HG02588 (cell line): ENCODE results near the gene RTP3.
"Not testable (repeated sequence)": the region's sequence is repeated elsewhere in the genome, so short reads cannot be mapped to it uniquely, and the experiment has no call there.

Experiments
- ATAC-seq: cut with Tn5 transposase; IDR thresholded peaks from one replicate; pipeline ENCODE4 v1.9.1; 2021; ENCODE audit warnings: mild to moderate bottlenecking, moderate library complexity; ENCODE audit not compliant: unreplicated experiment

The RTP3 gene

DNA sequence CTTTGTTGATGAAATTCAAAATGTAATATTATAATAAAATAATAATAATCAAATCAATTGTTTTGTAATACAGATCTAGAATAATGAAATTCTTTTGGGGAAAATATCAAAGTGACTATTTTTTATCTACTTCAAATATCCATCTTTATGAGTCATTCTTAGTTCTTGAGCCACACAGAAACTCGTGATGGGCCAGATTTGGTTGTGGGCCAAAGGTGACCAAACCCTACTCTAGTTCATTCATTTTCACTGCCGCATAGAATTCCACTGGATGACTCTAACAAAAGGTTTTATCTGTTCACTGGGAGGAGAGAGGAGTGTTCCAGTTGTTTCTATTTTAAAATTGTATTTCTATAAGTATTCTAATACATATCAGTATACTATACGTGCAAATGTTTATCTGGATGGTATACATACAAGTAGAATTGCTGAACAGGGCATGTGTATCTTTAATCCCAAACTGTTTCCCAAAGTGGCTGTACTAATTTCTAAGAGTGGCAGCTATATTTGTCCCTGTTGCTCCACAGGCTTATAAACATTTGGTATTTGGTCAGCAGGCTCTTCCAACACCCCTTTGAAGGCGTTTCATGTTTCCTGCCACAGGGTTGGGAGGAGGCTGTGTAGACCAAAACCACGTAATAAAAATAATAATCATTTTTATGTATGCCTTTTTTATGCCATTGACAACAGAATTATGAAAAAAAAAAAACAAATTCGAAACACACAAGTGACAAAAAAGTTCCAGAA is 7.3 kb upstream of the RTP3 start:
- ATAC-seq: no peak

DNA sequence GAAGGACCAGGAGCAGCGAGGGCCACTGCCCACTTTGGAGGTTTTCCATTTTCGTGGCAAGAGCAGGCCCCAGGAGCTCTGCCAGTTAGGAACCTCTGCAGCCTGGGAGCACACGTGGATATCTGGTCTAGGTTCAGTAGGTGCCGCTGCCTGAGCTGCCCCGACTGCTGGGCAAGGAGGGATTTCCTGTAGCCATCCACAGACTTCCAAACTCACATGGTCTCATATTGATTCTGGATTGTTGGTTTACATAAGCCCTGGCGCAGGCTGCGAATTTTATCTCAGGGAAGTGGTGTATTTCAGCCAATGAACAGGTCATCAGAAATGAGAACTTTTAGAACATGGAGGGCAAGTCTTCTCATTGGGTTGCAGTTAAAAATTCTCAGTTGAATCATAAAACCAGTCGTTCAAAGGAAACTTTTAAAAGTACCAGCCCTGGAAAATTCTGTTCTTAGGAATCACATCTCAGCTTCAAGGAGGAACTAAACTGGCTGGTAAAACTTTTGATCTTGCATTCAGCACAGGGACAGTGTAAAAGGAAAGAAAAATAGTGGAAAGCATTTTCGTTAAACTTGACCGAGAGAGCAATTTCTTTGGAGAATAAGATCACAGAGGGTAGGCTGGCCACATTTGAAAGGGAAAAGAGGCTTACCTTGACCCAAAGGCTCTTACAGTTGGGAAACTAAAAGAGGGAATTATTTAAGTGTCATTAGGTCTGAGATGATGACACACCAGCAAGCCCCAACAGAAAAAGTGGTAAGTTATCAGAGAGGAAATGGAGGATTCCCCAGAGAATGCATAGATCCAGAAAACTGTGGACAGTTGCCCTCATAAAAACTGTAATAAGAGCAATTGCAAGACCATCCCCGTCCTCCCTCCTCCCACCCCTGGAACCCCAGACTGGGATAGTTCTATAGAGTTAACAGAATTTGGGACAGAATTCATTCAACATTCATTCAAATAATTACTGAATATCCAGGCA is 6.4 kb upstream of the RTP3 start:
- ATAC-seq: no peak

DNA sequence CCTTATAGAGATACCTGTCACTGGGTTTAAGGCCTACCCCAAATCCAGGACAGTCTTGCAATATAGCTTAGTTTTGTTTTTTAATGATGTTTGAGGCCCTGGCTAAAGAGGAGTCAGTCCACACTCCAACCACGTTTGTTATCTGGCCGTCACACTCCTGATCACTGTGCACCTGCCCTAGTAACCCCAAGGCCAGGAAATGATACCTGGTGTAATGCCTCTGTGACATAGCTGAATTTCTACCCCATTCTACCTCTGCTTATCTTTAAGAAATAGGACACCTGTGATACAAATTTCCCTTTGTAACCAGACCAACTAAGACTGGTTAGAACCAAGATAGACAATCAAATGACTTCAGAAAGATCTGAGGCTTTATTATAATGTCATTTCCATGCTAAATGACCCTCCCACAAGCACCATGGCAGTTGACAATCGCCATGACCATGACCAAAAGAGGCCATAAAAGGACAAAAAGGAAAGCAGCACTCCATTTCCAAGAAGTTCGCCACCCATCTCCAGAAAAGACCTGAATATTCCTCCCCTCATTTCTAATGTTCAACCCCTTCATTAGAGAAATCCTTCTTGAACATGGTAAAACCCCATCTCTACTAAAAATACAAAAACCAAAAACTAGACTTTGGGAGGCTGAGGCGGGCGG is 4.8 kb upstream of the RTP3 start:
- no peak for ATAC-seq

DNA sequence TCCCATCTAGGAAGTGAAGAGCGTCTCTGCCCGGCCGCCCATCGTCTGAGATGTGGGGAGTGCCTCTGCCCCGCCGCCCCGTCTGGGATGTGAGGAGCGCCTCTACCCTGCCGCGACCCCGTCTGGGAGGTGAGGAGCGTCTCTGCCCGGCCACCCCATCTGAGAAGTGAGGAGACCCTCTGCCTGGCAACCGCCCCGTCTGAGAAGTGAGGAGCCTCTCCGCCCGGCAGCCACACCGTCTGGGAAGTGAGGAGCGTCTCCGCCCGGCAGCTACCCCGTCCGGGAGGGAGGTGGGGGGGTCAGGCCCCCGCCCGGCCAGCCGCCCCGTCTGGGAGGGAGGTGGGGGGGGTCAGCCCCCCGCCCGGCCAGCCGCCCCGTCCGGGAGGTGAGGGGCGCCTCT is 3.3 kb upstream of the RTP3 start:
- ATAC-seq: not testable (repeated sequence)

DNA sequence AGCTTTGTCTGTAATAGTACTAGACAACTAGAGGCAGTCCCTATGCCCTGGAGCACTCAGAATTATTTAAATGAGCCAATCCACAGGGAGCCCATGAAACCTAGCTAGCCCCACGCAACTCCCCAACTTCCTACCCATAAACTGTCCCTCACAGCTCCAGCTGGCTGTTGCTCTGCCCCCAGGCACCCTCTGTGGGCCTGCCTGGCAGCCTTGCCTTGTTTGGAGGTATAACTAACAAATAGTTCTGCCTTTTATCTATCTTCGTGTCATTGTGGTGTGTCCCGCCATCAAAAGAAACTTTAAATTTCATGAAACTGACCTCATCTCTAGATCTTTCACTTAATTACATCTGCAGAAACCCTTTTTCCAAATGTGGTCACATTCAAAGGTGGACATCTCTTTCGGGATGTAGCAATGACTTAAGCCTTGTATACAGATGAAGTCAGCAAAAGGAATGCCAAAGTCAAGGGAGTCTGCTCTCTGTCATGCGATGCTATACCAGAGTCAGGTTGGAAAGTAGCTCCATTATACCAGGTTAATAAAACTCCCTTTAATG is 1.8 kb upstream of the RTP3 start:
- no peak for ATAC-seq

DNA sequence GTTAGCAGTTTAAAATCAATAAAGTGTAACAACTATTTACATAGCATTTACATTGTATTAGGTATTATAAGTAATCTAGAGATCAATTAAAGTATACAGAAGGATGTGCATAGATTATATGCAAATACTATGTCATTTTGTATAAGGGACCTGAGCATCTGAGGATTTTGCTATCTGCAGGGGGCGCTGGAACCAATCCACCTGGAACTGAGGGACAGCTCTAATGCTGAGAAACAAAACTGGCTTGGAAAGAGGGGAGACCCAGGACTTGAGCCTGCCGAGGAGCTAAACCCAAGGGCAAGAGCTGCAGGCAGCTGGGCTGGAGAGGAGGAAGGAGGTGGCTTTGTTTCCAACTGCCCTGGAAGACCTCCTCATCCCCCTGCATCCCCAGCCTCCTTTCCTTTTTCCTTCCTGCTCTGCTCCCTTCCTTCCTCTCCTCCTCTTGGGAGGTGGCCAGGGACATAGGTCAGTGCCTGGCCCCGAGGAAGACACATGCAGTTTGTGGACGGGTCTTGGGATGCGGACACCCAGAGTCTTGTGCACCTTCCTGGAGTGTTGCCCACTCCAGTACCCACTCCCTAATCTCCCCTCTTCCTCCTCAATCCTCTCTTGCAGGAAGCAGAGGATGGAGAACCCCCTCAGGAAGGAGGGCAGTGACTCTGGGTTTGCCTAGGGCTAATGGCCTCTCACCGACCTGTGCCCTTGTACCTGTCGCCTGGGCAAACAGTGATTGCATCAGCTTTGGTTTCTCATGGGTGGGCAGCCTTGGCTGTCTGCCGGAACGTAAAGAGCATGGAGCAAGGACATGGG is 825 bp upstream of the RTP3 start:
- ATAC-seq: no peak

DNA sequence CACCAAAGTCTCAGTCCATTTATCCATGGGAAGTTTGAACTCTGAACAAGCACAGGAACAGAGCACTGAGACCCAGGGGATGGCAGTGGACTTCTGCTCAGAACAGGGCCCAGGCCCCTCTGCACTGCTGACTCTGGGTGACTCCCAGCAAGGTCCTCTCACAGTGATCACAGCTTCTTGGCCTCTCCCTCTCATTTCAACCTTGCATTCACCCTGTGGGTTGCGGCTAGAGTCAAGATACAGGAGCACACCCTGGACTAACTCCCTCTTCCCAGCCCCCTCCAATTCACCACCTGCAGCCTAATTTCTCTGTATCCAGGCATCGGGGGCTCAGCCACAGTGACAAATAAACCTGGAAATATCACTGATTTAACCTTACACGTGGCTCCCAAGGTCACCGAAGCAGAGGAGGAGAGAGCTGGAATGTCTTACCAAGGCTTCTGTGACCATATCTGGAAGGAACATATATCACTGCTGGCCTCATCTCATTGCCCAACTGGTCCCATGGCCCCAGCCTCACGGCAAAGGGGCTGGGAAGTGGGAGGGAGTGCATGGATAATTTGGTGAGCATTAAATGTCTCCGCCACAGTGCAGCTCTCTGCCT is 1.2 kb downstream of the RTP3 start:
- no peak for ATAC-seq

DNA sequence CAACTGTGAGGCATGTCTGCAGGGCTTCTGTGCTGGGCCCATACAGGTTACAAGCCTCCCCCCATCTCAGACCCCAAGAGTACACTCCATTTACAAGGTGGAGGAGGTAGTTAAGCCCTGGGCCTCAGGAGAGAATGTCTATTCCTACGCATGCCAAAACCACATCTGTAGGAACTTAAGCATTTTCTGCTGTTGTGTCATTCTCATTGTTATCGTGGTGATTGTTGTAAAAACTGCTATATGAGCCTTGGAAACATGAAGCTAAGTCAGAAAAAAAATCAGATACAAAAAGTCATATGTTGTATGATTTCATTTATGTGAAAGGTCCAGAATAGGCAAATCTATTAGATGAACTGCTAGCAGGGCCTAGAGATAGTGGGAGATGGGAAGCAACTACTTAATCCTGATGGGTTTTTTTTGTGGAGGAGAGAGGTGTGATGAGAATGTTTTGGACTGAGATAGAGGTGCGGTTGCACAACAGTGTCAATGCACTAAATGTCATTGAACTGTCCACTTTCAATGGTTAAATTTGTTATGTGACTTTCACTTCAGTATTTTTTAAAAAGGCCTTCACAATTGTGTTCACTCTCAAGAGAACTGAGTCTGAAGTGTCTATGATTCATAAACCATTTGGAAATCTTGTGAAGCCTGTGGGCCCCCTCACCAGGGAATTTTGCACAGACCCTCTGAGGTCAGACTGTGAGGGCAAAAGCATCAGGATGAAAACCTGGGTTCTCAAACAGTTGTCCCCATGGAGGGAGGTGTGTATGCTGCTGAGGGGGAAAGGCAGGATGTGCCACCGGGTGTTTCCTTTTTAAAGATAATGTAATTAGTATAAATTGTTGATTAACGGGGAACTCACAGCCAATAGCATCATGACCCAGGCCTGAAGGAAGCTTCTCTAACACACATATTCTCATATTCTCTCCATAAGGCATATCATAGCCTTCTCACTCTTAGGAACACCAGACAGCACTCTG is 3.2 kb downstream of the RTP3 start:
- no peak for ATAC-seq

DNA sequence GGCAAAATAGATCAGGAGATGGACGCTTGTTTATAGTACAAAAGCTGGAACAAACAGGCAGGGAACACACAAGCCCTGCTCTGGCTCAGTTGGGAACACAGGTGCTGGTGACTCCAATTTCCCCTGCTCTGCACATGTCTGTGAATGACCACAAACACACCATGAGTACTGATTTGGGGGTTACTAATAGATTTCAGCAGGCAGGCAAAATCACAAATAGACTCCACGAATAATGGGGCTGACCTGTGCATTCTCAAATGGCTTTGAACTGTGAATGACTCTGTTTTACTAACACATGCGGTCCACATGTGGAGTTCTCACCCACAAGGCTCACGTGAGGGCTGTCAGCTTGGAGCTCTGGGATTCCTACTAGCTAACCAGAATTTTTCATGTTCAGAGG is 3.9 kb downstream of the RTP3 start:
- no peak for ATAC-seq

DNA sequence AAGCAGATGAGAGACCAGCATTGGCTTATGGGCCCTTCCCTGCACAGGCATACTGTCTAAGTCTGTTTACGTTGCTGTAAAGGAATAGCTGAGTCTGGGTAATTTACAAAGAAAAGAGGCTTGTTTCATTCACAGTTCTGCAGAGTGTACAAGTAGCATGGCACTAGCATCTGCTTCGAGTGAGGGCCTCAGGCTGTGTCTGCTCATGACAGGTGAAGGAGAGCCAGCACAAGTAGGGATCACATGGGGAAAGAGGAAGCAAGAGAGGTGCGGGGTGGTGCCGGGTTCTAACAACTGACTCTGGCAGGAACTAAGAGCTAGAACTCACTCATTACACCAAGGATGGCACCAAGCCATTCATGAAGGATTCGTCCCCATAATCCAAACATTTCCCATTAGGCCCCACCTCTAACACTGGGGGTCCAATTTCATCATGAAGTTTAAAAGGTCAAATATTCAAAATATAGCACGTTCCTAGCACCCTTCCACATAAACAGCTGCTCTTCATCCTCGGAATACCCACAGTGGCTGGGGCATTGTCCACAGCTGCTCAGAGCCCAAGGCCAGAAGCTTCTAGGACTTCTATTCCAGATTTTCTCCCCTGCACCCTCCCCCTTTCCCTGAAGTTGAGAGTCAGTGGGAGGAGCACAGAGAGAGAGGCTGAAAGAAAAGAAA is 5.6 kb downstream of the RTP3 start:
- ATAC-seq: no peak

DNA sequence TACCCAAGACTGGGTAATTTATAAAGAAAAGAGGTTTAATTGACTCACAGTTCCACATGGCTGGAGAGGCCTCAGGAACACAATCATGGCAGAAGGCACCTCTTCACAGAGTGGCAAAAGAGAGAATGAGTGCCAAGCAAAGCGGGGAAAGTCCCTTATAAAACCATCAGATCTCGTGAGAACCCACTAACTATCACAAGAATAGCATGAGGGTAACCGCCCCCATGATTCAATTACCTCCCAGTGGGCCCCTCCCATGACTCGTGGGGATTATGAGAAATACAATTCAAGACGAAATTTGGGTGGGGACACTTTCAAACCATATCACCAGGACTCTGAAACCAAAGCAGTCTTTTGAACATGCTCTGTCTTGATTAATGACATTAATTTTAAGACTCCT is 7.0 kb downstream of the RTP3 start:
- no peak for ATAC-seq

DNA sequence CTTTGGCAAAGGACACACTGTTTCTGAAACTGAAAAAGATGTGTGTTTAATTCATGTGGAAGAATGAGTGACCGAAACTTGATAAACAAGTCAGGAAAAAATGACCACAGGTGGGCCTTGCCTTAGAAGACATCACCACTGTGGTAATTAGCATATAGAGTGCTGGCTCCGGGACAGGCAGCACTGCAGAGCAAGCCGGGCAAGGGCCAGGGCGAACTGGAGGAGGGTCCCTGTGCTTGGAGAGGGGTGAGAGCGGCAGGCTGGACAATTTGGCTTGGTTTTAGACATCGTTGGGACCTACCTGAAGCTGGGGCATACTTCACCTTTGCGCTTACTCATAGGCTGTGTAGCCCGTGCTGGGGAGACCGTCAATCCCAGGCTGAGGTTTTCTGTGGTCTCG is 8.2 kb downstream of the RTP3 start:
- no peak for ATAC-seq

DNA sequence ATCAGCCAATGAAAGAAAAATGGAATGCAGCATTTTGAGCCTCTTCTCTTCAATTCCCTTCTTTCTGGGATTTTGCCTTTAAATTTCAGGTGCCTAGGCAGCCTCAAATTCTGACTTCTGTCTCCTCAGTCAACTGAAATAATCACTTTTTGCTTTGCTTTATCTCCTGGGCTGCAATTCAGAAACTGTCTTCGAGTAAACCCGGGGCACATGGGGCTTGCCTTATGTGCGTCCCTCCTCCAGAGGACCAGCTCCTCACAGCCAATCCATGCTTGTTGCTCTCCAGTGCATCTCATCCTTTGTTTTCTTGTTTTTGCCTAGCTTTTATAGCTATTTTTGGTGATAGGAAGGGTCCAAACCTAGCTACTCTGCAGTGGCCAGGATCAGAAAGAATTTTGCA is 8.8 kb downstream of the RTP3 start:
- ATAC-seq: no peak

DNA sequence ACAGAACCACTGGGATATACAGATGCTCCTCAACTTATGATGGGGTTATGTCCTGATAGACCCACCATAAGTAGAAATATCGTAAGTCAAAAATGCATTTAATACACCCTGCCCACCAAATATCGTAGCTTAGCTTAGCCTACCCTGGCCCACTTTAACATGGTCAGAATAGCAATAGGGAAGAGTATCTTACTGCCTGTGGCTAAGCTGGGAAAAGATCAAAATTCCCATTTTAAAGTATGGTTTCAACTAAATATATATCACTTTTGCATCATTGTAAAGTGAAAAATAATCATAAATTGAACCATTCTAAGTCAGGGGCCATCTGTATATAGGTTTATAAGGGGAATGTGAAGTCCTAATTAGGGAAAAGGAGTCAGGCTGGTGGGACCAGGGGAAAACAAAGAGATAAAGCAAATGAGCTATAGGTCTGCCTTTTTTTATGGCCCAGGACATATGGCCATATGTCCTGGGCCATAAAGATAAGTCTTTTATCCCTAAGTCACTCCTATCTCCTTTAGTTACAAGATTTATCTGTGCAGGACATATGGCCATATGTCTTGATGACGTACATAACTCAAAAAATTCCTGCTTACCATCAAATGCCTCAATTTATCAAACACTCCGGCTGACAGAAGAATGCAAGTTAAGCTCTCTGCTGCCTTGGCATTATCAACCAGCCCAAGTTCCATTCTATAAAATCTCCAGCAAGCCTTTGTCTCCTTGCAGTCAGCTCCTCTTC is 11.2 kb downstream of the RTP3 start:
- ATAC-seq: no peak

DNA sequence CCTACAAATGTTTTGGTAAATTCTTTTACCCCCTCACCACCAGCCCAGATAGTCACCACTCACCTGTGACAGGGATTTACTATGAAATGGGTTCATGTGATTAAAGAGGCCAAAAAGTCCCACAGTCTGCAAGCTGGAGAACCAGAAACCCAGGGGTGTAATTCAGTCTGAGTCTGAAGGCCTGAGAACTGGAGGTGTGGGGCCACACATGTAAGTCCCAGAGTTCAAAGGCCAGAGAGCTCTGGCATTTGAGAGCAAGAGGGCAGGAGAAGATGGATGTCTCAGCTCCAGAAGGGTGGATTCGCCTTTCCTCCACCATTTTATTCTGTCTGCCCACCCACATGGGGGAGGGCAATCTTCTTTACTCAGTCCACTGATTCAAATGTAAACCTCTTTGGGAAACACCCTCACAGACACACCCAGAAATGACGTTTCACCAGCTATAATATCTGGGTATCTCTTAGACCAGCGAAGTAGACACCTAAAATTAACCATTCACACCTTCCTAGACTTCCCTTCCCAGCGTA is 11.9 kb downstream of the RTP3 start:
- no peak for ATAC-seq

DNA sequence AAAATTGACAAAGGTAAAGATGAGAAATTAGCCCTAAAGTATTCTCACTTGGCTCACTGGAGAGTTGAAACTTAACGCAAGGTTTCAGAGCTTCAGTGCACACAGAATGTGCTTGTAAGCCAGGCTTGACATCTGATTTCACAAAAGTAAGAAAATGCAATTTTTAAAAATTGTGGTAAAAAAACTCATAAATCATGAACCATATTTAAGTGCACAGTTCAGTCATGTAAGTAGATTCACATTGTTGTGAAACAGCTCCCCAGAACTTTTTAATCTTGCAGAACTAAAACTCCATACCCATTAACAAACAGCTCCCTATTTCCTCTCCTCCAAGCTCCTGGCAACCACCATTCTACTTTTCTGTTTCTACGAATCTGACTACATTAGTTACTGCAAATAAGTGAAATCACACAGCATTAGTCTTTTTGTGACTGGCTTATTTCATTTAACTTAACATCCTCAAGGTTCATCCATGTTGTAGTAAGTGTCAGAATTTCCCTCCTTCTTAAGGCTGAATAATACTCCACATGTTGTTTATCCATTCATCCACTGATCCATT is 14.5 kb downstream of the RTP3 start:
- no peak for ATAC-seq

DNA sequence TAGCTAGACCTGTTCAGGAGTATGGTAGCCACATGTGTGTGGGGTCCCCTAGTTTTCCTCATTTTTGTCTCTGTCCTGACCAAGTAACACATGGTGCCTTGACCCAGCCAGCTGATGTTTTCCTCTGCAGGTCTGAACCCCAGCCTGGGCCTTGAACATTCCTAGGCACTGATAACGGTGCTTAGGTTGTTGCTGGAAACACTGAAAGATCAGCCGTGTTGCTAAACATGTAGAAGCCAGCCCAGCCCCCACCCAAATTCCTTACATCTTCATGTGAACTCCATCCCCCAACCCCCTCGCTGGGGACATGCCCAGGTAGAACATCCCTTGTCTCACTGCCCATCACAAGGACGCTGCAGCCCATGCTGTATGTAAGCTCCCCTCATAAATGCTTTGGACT is 18.7 kb downstream of the RTP3 start:
- ATAC-seq: no peak
